ENCODE data around the gene RNF31. TPM values are rescaled to one million over a fixed set of nuclear protein-coding genes. Genes with fewer than 3 reads are reported as not detected.

RNF31 gene
- total RNA-seq, 2 donors from 2014 or later, result 73.8 to 76.9 TPM

- no peak for DNase-seq (ENCODE audit: low spot score)
Observed at GRCh38 chr14:24186831-24187538, 39.7 kb downstream of the RNF31 start.

GRCh38 chr14:24187539-24187915 lies 40.2 kb downstream of the RNF31 start:
- Histone ChIP-seq H3K4me3 (no peak overlapping the region), H3K4me1 (replicated peaks) (peaks cover 4% of the 10 kb centered on the region), H3K36me3 (peaks cover 0 to 26% of the 10 kb centered on the region in 2 donors), H3K9me3 (no peaks in the 10 kb centered on the region), H3K27ac (peak overlapping the region in 1 of 2 donors; percentile 70), H3K27me3 (replicated peaks; ENCODE audit: insufficient read depth) (no peaks in the 10 kb centered on the region)
- DNase-seq (ENCODE audit: low spot score), result no peak
- intact Hi-C loops (cut with DNase I), result no loop called here
- TF ChIP-seq CTCF (IDR thresholded peaks at IDR 0.05), result no peak
- TF ChIP-seq POLR2AphosphoS5 (IDR thresholded peaks at IDR 0.05), result no peak
- TF ChIP-seq POLR2A (IDR thresholded peaks at IDR 0.05), result no peak
- WGBS, result 85% methylated on average over 2 of the region's 2 CpGs

More at GRCh38 chr14:24186831-24187538, 39.7 kb downstream of the RNF31 start:
- Histone ChIP-seq H3K4me1 (replicated peaks) (peaks cover 4% of the 10 kb centered on the region), H3K27ac (no peak overlapping the region), H3K36me3 (peaks cover 0 to 26% of the 10 kb centered on the region in 2 donors), H3K9me3 (no peaks in the 10 kb centered on the region), H3K27me3 (replicated peaks; ENCODE audit: insufficient read depth) (no peaks in the 10 kb centered on the region), H3K4me3 (no peak overlapping the region)
- WGBS, result 93% methylated on average over 10 of the region's 10 CpGs
- intact Hi-C loops (cut with DNase I), result no loop called here
- TF ChIP-seq CTCF (IDR thresholded peaks at IDR 0.05) (no peak), POLR2AphosphoS5 (IDR thresholded peaks at IDR 0.05) (no peak), POLR2A (IDR thresholded peaks at IDR 0.05) (no peak)

- under 1% methylated on average over 52 of the region's 65 CpGs for WGBS
- TF ChIP-seq CTCF (IDR thresholded peaks at IDR 0.05), result peak in 1 of 4 experiments; percentile 35
- TF ChIP-seq POLR2A (IDR thresholded peaks at IDR 0.05), result peak; percentile 43
- peak; percentile 98 for TF ChIP-seq POLR2AphosphoS5 (IDR thresholded peaks at IDR 0.05)
- peak within 1 kb of the TSS; percentile 70 to 76 for H3K27ac ChIP-seq
- intact Hi-C loops (cut with DNase I), result no loop called here
- H3K4me1 ChIP-seq (replicated peaks), result peaks cover 4% of the 10 kb centered on the region
- peak; percentile 95 for DNase-seq (ENCODE audit: low spot score)
- peak within 1 kb of the TSS; percentile 58 to 59 for H3K4me3 ChIP-seq
- peaks cover 0 to 26% of the 10 kb centered on the region in 2 donors for H3K36me3 ChIP-seq
- no peaks in the 10 kb centered on the region for H3K27me3 ChIP-seq (replicated peaks; ENCODE audit: insufficient read depth)
- no peaks in the 10 kb centered on the region for H3K9me3 ChIP-seq
Observed at GRCh38 chr14:24188251-24189058, 41.2 kb downstream of the RNF31 start, which contains the start of gene IPO4. Gene IPO4, minus strand, starts transcription at chr14:24188816. Its CDS starts 29 bp downstream, at chr14:24188787.

GRCh38 chr14:24189059-24189375 lies 41.7 kb downstream of the RNF31 start:
- no peak for TF ChIP-seq CTCF (IDR thresholded peaks at IDR 0.05)
- TF ChIP-seq POLR2A (IDR thresholded peaks at IDR 0.05), result no peak
- TF ChIP-seq POLR2AphosphoS5 (IDR thresholded peaks at IDR 0.05), result no peak
- Histone ChIP-seq H3K9me3 (no peaks in the 10 kb centered on the region), H3K4me3 (no peak overlapping the region), H3K27me3 (replicated peaks; ENCODE audit: insufficient read depth) (no peaks in the 10 kb centered on the region), H3K36me3 (peaks cover 0 to 22% of the 10 kb centered on the region in 2 donors), H3K27ac (peak overlapping the region in 1 of 2 donors; percentile 76), H3K4me1 (replicated peaks) (peaks cover 4% of the 10 kb centered on the region)
- intact Hi-C loops (cut with DNase I), result no loop called here
- no peak for DNase-seq (ENCODE audit: low spot score)
- 2% methylated on average over 3 of the region's 3 CpGs for WGBS
